CD4-positive, alpha-beta T cell treated with Interleukin-12 subunit alpha and Interleukin-12 subunit beta, for 1 hour (primary cell): ENCODE results near the gene UBE2G1.
"Not testable (repeated sequence)": the region's sequence is repeated elsewhere in the genome, so short reads cannot be mapped to it uniquely, and the experiment has no call there.

Experiments used
- DNase-seq: peaks from one replicate; pipeline ENCODE4 v3.0.0-alpha.2; 2020

Gene UBE2G1

GRCh38 chr17:4366327-4367063 lies at the start of gene UBE2G1:
TSS of gene UBE2G1 (minus strand) at chr17:4366675. CDS start at chr17:4366316, 359 bp downstream.
- peak; percentile 100 for DNase-seq

- peak; percentile 88 for DNase-seq
Observed at GRCh38 chr17:4412933-4413831, 46.7 kb upstream of the UBE2G1 start.

GRCh38 chr17:4411201-4411600 lies 44.7 kb upstream of the UBE2G1 start:
- no peak for DNase-seq

GRCh38 chr17:4409659-4410058 lies 43.2 kb upstream of the UBE2G1 start:
- no peak for DNase-seq

- DNase-seq: no peak
Observed at GRCh38 chr17:4407851-4408250, 41.4 kb upstream of the UBE2G1 start.

- DNase-seq: no peak
Observed at GRCh38 chr17:4407216-4407615, 40.7 kb upstream of the UBE2G1 start.

GRCh38 chr17:4406386-4406785 lies 39.9 kb upstream of the UBE2G1 start:
- DNase-seq: no peak

GRCh38 chr17:4405699-4406098 lies 39.2 kb upstream of the UBE2G1 start:
- no peak for DNase-seq

GRCh38 chr17:4405038-4405669 lies 38.7 kb upstream of the UBE2G1 start:
- no peak for DNase-seq

GRCh38 chr17:4397840-4398239 lies 31.4 kb upstream of the UBE2G1 start:
- DNase-seq: no peak

GRCh38 chr17:4395111-4395478 lies 28.6 kb upstream of the UBE2G1 start:
- no peak for DNase-seq

GRCh38 chr17:4394208-4395110 lies 28.0 kb upstream of the UBE2G1 start:
- DNase-seq: no peak

GRCh38 chr17:4393806-4394205 lies 27.3 kb upstream of the UBE2G1 start:
- DNase-seq: no peak

GRCh38 chr17:4389079-4389478 lies 22.6 kb upstream of the UBE2G1 start:
- no peak for DNase-seq

- DNase-seq: no peak
Observed at GRCh38 chr17:4387137-4387536, 20.7 kb upstream of the UBE2G1 start.

GRCh38 chr17:4386406-4386805 lies 19.9 kb upstream of the UBE2G1 start:
- no peak for DNase-seq

- DNase-seq: no peak
Observed at GRCh38 chr17:4381690-4382671, 15.5 kb upstream of the UBE2G1 start.

GRCh38 chr17:4378626-4379025 lies 12.2 kb upstream of the UBE2G1 start:
- DNase-seq: no peak

GRCh38 chr17:4377247-4377646 lies 10.8 kb upstream of the UBE2G1 start:
- not testable (repeated sequence) for DNase-seq

- not testable (repeated sequence) for DNase-seq
Observed at GRCh38 chr17:4375796-4376440, 9.4 kb upstream of the UBE2G1 start.
